Measurements from ENCODE around the gene SF3B2.

Gene SF3B2

GRCh38 chr11:66052664-66052982 is 459 bp downstream of the SF3B2 start:
- Histone ChIP-seq H3K9ac (ENCODE audit: low read depth, low read length) (peak overlapping the region; percentile 94), H3K4me3 (ENCODE audit: low read length) (peak overlapping the region; percentile 98), H3K4me1 (ENCODE audit: insufficient read depth, low read length) (peaks cover 25% of the 10 kb centered on the region), H3K27me3 (ENCODE audit: insufficient read depth, low read length) (no peaks in the 10 kb centered on the region), H3K36me3 (ENCODE audit: insufficient read depth, low read length) (peaks cover 41% of the 10 kb centered on the region), H3K9me3 (ENCODE audit: insufficient read depth, low read depth, low read length) (no peaks in the 10 kb centered on the region), H3K27ac (ENCODE audit: low read depth, low read length) (peak overlapping the region; percentile 84)
- 2% methylated on average over 17 of the region's 17 CpGs for WGBS

- Histone ChIP-seq H3K4me3 (ENCODE audit: low read length) (no peak overlapping the region), H3K36me3 (ENCODE audit: insufficient read depth, low read length) (peaks cover 64% of the 10 kb centered on the region), H3K27me3 (ENCODE audit: insufficient read depth, low read length) (no peaks in the 10 kb centered on the region), H3K9me3 (ENCODE audit: insufficient read depth, low read depth, low read length) (no peaks in the 10 kb centered on the region), H3K27ac (ENCODE audit: low read depth, low read length) (no peak overlapping the region), H3K9ac (ENCODE audit: low read depth, low read length) (no peak overlapping the region), H3K4me1 (ENCODE audit: insufficient read depth, low read length) (peaks cover 13% of the 10 kb centered on the region)
- WGBS = 94% methylated on average over 7 of the region's 7 CpGs
These were observed 2.9 kb downstream of the SF3B2 start for GRCh38 chr11:66055021-66055420.

- Histone ChIP-seq H3K27ac (ENCODE audit: low read depth, low read length) (no peak overlapping the region), H3K9me3 (ENCODE audit: insufficient read depth, low read depth, low read length) (no peaks in the 10 kb centered on the region), H3K4me3 (ENCODE audit: low read length) (no peak overlapping the region), H3K36me3 (ENCODE audit: insufficient read depth, low read length) (peaks cover 79% of the 10 kb centered on the region), H3K4me1 (ENCODE audit: insufficient read depth, low read length) (peaks cover 3% of the 10 kb centered on the region; the same call in 1 of the 2 replicates), H3K9ac (ENCODE audit: low read depth, low read length) (no peak overlapping the region), H3K27me3 (ENCODE audit: insufficient read depth, low read length) (no peaks in the 10 kb centered on the region)
- WGBS = 93% methylated on average over 7 of the region's 7 CpGs
These were observed 4.3 kb downstream of the SF3B2 start for GRCh38 chr11:66056501-66056900.

- H3K27ac ChIP-seq (ENCODE audit: low read depth, low read length) = no peak overlapping the region
- no peaks in the 10 kb centered on the region for H3K27me3 ChIP-seq (ENCODE audit: insufficient read depth, low read length)
- H3K36me3 ChIP-seq (ENCODE audit: insufficient read depth, low read length) = peaks cover 98% of the 10 kb centered on the region
- WGBS = 82% methylated on average over 8 of the region's 8 CpGs
- H3K9ac ChIP-seq (ENCODE audit: low read depth, low read length) = no peak overlapping the region
- no peaks in the 10 kb centered on the region for H3K4me1 ChIP-seq (ENCODE audit: insufficient read depth, low read length)
- no peak overlapping the region for H3K4me3 ChIP-seq (ENCODE audit: low read length)
- no peaks in the 10 kb centered on the region for H3K9me3 ChIP-seq (ENCODE audit: insufficient read depth, low read depth, low read length)
These were observed 8.0 kb downstream of the SF3B2 start for GRCh38 chr11:66059966-66060680.

GRCh38 chr11:66061268-66061667 is 9.1 kb downstream of the SF3B2 start:
- Histone ChIP-seq H3K9me3 (ENCODE audit: insufficient read depth, low read depth, low read length) (no peaks in the 10 kb centered on the region), H3K9ac (ENCODE audit: low read depth, low read length) (no peak overlapping the region), H3K4me1 (ENCODE audit: insufficient read depth, low read length) (no peaks in the 10 kb centered on the region), H3K36me3 (ENCODE audit: insufficient read depth, low read length) (peaks cover 98% of the 10 kb centered on the region), H3K27me3 (ENCODE audit: insufficient read depth, low read length) (no peaks in the 10 kb centered on the region), H3K27ac (ENCODE audit: low read depth, low read length) (no peak overlapping the region), H3K4me3 (ENCODE audit: low read length) (no peak overlapping the region)
- WGBS = 93% methylated on average over 6 of the region's 6 CpGs

- Histone ChIP-seq H3K4me3 (ENCODE audit: low read length) (no peak overlapping the region), H3K9ac (ENCODE audit: low read depth, low read length) (no peak overlapping the region), H3K27ac (ENCODE audit: low read depth, low read length) (no peak overlapping the region), H3K9me3 (ENCODE audit: insufficient read depth, low read depth, low read length) (no peaks in the 10 kb centered on the region), H3K4me1 (ENCODE audit: insufficient read depth, low read length) (no peaks in the 10 kb centered on the region), H3K27me3 (ENCODE audit: insufficient read depth, low read length) (no peaks in the 10 kb centered on the region), H3K36me3 (ENCODE audit: insufficient read depth, low read length) (peaks cover 98% of the 10 kb centered on the region)
- WGBS = 100% methylated on average over 1 of the region's 2 CpGs
These were observed 10.2 kb downstream of the SF3B2 start for GRCh38 chr11:66062408-66062807.

GRCh38 chr11:66063900-66064299 is 11.7 kb downstream of the SF3B2 start:
- 97% methylated on average over 2 of the region's 2 CpGs for WGBS
- Histone ChIP-seq H3K27me3 (ENCODE audit: insufficient read depth, low read length) (no peaks in the 10 kb centered on the region), H3K4me3 (ENCODE audit: low read length) (no peak overlapping the region), H3K9me3 (ENCODE audit: insufficient read depth, low read depth, low read length) (no peaks in the 10 kb centered on the region), H3K4me1 (ENCODE audit: insufficient read depth, low read length) (peaks cover under 1% of the 10 kb centered on the region; the same call in 1 of the 2 replicates), H3K27ac (ENCODE audit: low read depth, low read length) (no peak overlapping the region), H3K9ac (ENCODE audit: low read depth, low read length) (no peak overlapping the region), H3K36me3 (ENCODE audit: insufficient read depth, low read length) (peaks cover 99% of the 10 kb centered on the region)

- no peaks in the 10 kb centered on the region for H3K27me3 ChIP-seq (ENCODE audit: insufficient read depth, low read length)
- peaks cover 95% of the 10 kb centered on the region for H3K36me3 ChIP-seq (ENCODE audit: insufficient read depth, low read length)
- H3K4me3 ChIP-seq (ENCODE audit: low read length) = no peak overlapping the region
- WGBS = 100% methylated on average over 1 of the region's 1 CpG
- H3K9me3 ChIP-seq (ENCODE audit: insufficient read depth, low read depth, low read length) = no peaks in the 10 kb centered on the region
- H3K4me1 ChIP-seq (ENCODE audit: insufficient read depth, low read length) = peaks cover 5% of the 10 kb centered on the region; the same call in 1 of the 2 replicates
- H3K27ac ChIP-seq (ENCODE audit: low read depth, low read length) = no peak overlapping the region
- H3K9ac ChIP-seq (ENCODE audit: low read depth, low read length) = no peak overlapping the region
These were observed 12.4 kb downstream of the SF3B2 start for GRCh38 chr11:66064571-66064970.

- H3K4me3 ChIP-seq (ENCODE audit: low read length) = no peak overlapping the region
- peaks cover 11% of the 10 kb centered on the region for H3K4me1 ChIP-seq (ENCODE audit: insufficient read depth, low read length)
- H3K36me3 ChIP-seq (ENCODE audit: insufficient read depth, low read length) = peaks cover 74% of the 10 kb centered on the region
- no peak overlapping the region for H3K9ac ChIP-seq (ENCODE audit: low read depth, low read length)
- H3K9me3 ChIP-seq (ENCODE audit: insufficient read depth, low read depth, low read length) = no peaks in the 10 kb centered on the region
- no peaks in the 10 kb centered on the region for H3K27me3 ChIP-seq (ENCODE audit: insufficient read depth, low read length)
- WGBS = 90% methylated on average over 3 of the region's 3 CpGs
- H3K27ac ChIP-seq (ENCODE audit: low read depth, low read length) = no peak overlapping the region
These were observed 14.6 kb downstream of the SF3B2 start for GRCh38 chr11:66066751-66067150.

- Histone ChIP-seq H3K27ac (ENCODE audit: low read depth, low read length) (no peak overlapping the region), H3K9me3 (ENCODE audit: insufficient read depth, low read depth, low read length) (no peaks in the 10 kb centered on the region), H3K4me1 (ENCODE audit: insufficient read depth, low read length) (peaks cover 11% of the 10 kb centered on the region), H3K36me3 (ENCODE audit: insufficient read depth, low read length) (peaks cover 65% of the 10 kb centered on the region), H3K9ac (ENCODE audit: low read depth, low read length) (no peak overlapping the region), H3K4me3 (ENCODE audit: low read length) (no peak overlapping the region), H3K27me3 (ENCODE audit: insufficient read depth, low read length) (no peaks in the 10 kb centered on the region)
- WGBS = 86% methylated on average over 4 of the region's 4 CpGs
These were observed 15.5 kb downstream of the SF3B2 start for GRCh38 chr11:66067640-66068039.

GRCh38 chr11:66068154-66068821 is 16.1 kb downstream of the SF3B2 start:
- Histone ChIP-seq H3K36me3 (ENCODE audit: insufficient read depth, low read length) (peaks cover 63% of the 10 kb centered on the region), H3K27ac (ENCODE audit: low read depth, low read length) (peak overlapping the region; percentile 89; the same call in 1 of the 2 replicates), H3K27me3 (ENCODE audit: insufficient read depth, low read length) (no peaks in the 10 kb centered on the region), H3K4me3 (ENCODE audit: low read length) (no peak overlapping the region), H3K9ac (ENCODE audit: low read depth, low read length) (no peak overlapping the region), H3K9me3 (ENCODE audit: insufficient read depth, low read depth, low read length) (no peaks in the 10 kb centered on the region), H3K4me1 (ENCODE audit: insufficient read depth, low read length) (peaks cover 11% of the 10 kb centered on the region)
- 70% methylated on average over 17 of the region's 17 CpGs for WGBS

Measured in HUES64 (cell line).